ENCODE results near the gene DNAAF5. TPM values are rescaled to one million over a fixed set of nuclear protein-coding genes. Genes with fewer than 3 reads are reported as not detected.

DNAAF5 gene
- total RNA-seq, 1 donor from 2014 or later, result 18.1 TPM

- no peak overlapping the region for H3K4me3 ChIP-seq
- no peak for TF ChIP-seq CTCF (IDR thresholded peaks at IDR 0.05; ENCODE audit: borderline replicate concordance)
- H3K4me1 ChIP-seq, result peaks cover 11% of the 10 kb centered on the region
- no peak overlapping the region for H3K27ac ChIP-seq (replicated peaks)
- DNase-seq, result no peak
- H3K27me3 ChIP-seq (ENCODE audit: low read depth), result no peaks in the 10 kb centered on the region
- intact Hi-C loops (cut with micrococcal nuclease), result no loop called here
- peaks cover 12% of the 10 kb centered on the region for H3K36me3 ChIP-seq
- H3K9me3 ChIP-seq (replicated peaks), result peaks cover 14% of the 10 kb centered on the region
These were observed 33.2 kb upstream of the DNAAF5 start for GRCh38 chr7:693280-693679.

GRCh38 chr7:696426-696811 is 30.1 kb upstream of the DNAAF5 start:
- no peak overlapping the region for H3K4me3 ChIP-seq
- H3K36me3 ChIP-seq, result no peaks in the 10 kb centered on the region
- H3K27ac ChIP-seq (replicated peaks), result peak overlapping the region; percentile 47
- no peak for DNase-seq
- H3K4me1 ChIP-seq, result peaks cover 30% of the 10 kb centered on the region
- no peaks in the 10 kb centered on the region for H3K27me3 ChIP-seq (ENCODE audit: low read depth)
- intact Hi-C loops (cut with micrococcal nuclease), result no loop called here
- no peaks in the 10 kb centered on the region for H3K9me3 ChIP-seq (replicated peaks)
- TF ChIP-seq CTCF (IDR thresholded peaks at IDR 0.05; ENCODE audit: borderline replicate concordance), result no peak

- Histone ChIP-seq H3K27me3 (ENCODE audit: low read depth) (no peaks in the 10 kb centered on the region), H3K4me3 (no peak overlapping the region), H3K4me1 (peaks cover 30% of the 10 kb centered on the region), H3K36me3 (no peaks in the 10 kb centered on the region), H3K9me3 (replicated peaks) (no peaks in the 10 kb centered on the region), H3K27ac (replicated peaks) (peak overlapping the region; percentile 47)
- no peak for DNase-seq
- intact Hi-C loops (cut with micrococcal nuclease), result no loop called here
- no peak for TF ChIP-seq CTCF (IDR thresholded peaks at IDR 0.05; ENCODE audit: borderline replicate concordance)
These were observed 29.5 kb upstream of the DNAAF5 start for GRCh38 chr7:696812-697551.

GRCh38 chr7:698515-699475 is 27.7 kb upstream of the DNAAF5 start:
- H3K27ac ChIP-seq (replicated peaks), result peak overlapping the region; percentile 56
- H3K4me1 ChIP-seq, result peaks cover 30% of the 10 kb centered on the region
- no peak for TF ChIP-seq CTCF (IDR thresholded peaks at IDR 0.05; ENCODE audit: borderline replicate concordance)
- H3K9me3 ChIP-seq (replicated peaks), result peaks cover 11% of the 10 kb centered on the region
- intact Hi-C loops (cut with micrococcal nuclease), result no loop called here
- H3K36me3 ChIP-seq, result no peaks in the 10 kb centered on the region
- no peaks in the 10 kb centered on the region for H3K27me3 ChIP-seq (ENCODE audit: low read depth)
- DNase-seq, result no peak
- peak overlapping the region; percentile 17 for H3K4me3 ChIP-seq

GRCh38 chr7:699476-700170 is 26.9 kb upstream of the DNAAF5 start:
- no peak for DNase-seq
- intact Hi-C loops (cut with micrococcal nuclease), result no loop called here
- Histone ChIP-seq H3K4me3 (peak overlapping the region; percentile 17), H3K4me1 (peaks cover 30% of the 10 kb centered on the region), H3K27me3 (ENCODE audit: low read depth) (no peaks in the 10 kb centered on the region), H3K27ac (replicated peaks) (peak overlapping the region; percentile 56), H3K9me3 (replicated peaks) (peaks cover 11% of the 10 kb centered on the region), H3K36me3 (no peaks in the 10 kb centered on the region)
- TF ChIP-seq CTCF (IDR thresholded peaks at IDR 0.05; ENCODE audit: borderline replicate concordance), result no peak
